ENCODE measurements around the gene CHRFAM7A.
"Not testable (repeated sequence)": the region's sequence is repeated elsewhere in the genome, so short reads cannot be mapped to it uniquely, and the experiment has no call there.

GRCh38 chr15:30360990-30361389 is 32.4 kb downstream of the CHRFAM7A start:
- not testable (repeated sequence) for TF ChIP-seq CTCF (IDR thresholded peaks at IDR 0.05; ENCODE audit: poor library complexity); EZH2 (IDR thresholded peaks at IDR 0.05; ENCODE audit: borderline replicate concordance); EZH2phosphoT487 (IDR thresholded peaks at IDR 0.05; ENCODE audit: low read depth, severe bottlenecking, unreplicated experiment)

Data from hepatocyte (in vitro differentiated cells).